ENCODE data around the gene ADRA2B. TPM values are rescaled to one million over a fixed set of nuclear protein-coding genes. Genes with fewer than 3 reads are reported as not detected.

ADRA2B gene
- total RNA-seq, 1 experiment from 2014 or later: not detected

- no peak for DNase-seq (ENCODE audit: low read depth)
- in situ Hi-C loops (cut with HindIII; ENCODE audit: low pct_unique_long_range_greater_than_20kb, low sequenced_read_pairs): no loop called here
Observed at GRCh38 chr2:96123290-96123689, 6.9 kb upstream of the ADRA2B start.

- in situ Hi-C loops (cut with HindIII; ENCODE audit: low pct_unique_long_range_greater_than_20kb, low sequenced_read_pairs): no loop called here
- DNase-seq (ENCODE audit: low read depth): no peak
Observed at GRCh38 chr2:96122391-96122790, 6.0 kb upstream of the ADRA2B start.

GRCh38 chr2:96121414-96121813, 5.0 kb upstream of the ADRA2B start:
- no peak for DNase-seq (ENCODE audit: low read depth)
- in situ Hi-C loops (cut with HindIII; ENCODE audit: low pct_unique_long_range_greater_than_20kb, low sequenced_read_pairs): no loop called here

GRCh38 chr2:96120991-96121390, 4.6 kb upstream of the ADRA2B start:
- in situ Hi-C loops (cut with HindIII; ENCODE audit: low pct_unique_long_range_greater_than_20kb, low sequenced_read_pairs): no loop called here
- DNase-seq (ENCODE audit: low read depth): no peak

- in situ Hi-C loops (cut with HindIII; ENCODE audit: low pct_unique_long_range_greater_than_20kb, low sequenced_read_pairs): no loop called here
- DNase-seq (ENCODE audit: low read depth): no peak
Observed at GRCh38 chr2:96120091-96120720, 3.8 kb upstream of the ADRA2B start.

GRCh38 chr2:96119389-96119751, 3.0 kb upstream of the ADRA2B start:
- in situ Hi-C loops (cut with HindIII; ENCODE audit: low pct_unique_long_range_greater_than_20kb, low sequenced_read_pairs): no loop called here
- no peak for DNase-seq (ENCODE audit: low read depth)

- DNase-seq (ENCODE audit: low read depth): no peak
- in situ Hi-C loops (cut with HindIII; ENCODE audit: low pct_unique_long_range_greater_than_20kb, low sequenced_read_pairs): no loop called here
Observed at GRCh38 chr2:96118698-96119388, 2.5 kb upstream of the ADRA2B start.

GRCh38 chr2:96117701-96118588, 1.6 kb upstream of the ADRA2B start:
- in situ Hi-C loops (cut with HindIII; ENCODE audit: low pct_unique_long_range_greater_than_20kb, low sequenced_read_pairs): no loop called here
- no peak for DNase-seq (ENCODE audit: low read depth)

- DNase-seq (ENCODE audit: low read depth): peak; percentile 68
- in situ Hi-C loops (cut with HindIII; ENCODE audit: low pct_unique_long_range_greater_than_20kb, low sequenced_read_pairs): no loop called here
Observed at GRCh38 chr2:96116879-96117533, 635 bp upstream of the ADRA2B start.

- DNase-seq (ENCODE audit: low read depth): no peak
- in situ Hi-C loops (cut with HindIII; ENCODE audit: low pct_unique_long_range_greater_than_20kb, low sequenced_read_pairs): no loop called here
Observed at GRCh38 chr2:96115631-96116423, 544 bp downstream of the ADRA2B start.

GRCh38 chr2:96114903-96115581, 1.3 kb downstream of the ADRA2B start:
- in situ Hi-C loops (cut with HindIII; ENCODE audit: low pct_unique_long_range_greater_than_20kb, low sequenced_read_pairs): no loop called here
- DNase-seq (ENCODE audit: low read depth): no peak

- no peak for DNase-seq (ENCODE audit: low read depth)
- in situ Hi-C loops (cut with HindIII; ENCODE audit: low pct_unique_long_range_greater_than_20kb, low sequenced_read_pairs): no loop called here
Observed at GRCh38 chr2:96114546-96114902, 1.8 kb downstream of the ADRA2B start.

- in situ Hi-C loops (cut with HindIII; ENCODE audit: low pct_unique_long_range_greater_than_20kb, low sequenced_read_pairs): no loop called here
- DNase-seq (ENCODE audit: low read depth): no peak
Observed at GRCh38 chr2:96113951-96114350, 2.4 kb downstream of the ADRA2B start.

- DNase-seq (ENCODE audit: low read depth): no peak
- in situ Hi-C loops (cut with HindIII; ENCODE audit: low pct_unique_long_range_greater_than_20kb, low sequenced_read_pairs): no loop called here
Observed at GRCh38 chr2:96113367-96113677, 3.0 kb downstream of the ADRA2B start.

- DNase-seq (ENCODE audit: low read depth): no peak
- in situ Hi-C loops (cut with HindIII; ENCODE audit: low pct_unique_long_range_greater_than_20kb, low sequenced_read_pairs): no loop called here
Observed at GRCh38 chr2:96112501-96113366, 3.6 kb downstream of the ADRA2B start.

- no peak for DNase-seq (ENCODE audit: low read depth)
- in situ Hi-C loops (cut with HindIII; ENCODE audit: low pct_unique_long_range_greater_than_20kb, low sequenced_read_pairs): no loop called here
Observed at GRCh38 chr2:96111823-96112500, 4.4 kb downstream of the ADRA2B start.
